ENCODE measurements around the gene SPINK7. TPM values are rescaled to one million over a fixed set of nuclear protein-coding genes. Genes with fewer than 3 reads are reported as not detected.
"Not testable (repeated sequence)": the region's sequence is repeated elsewhere in the genome, so short reads cannot be mapped to it uniquely, and the experiment has no call there.

The SPINK7 gene
- total RNA-seq, result not detected

- Mint-ChIP-seq H3K4me3 (no peak within 1 kb of the TSS), H3K27ac (no peak within 1 kb of the TSS), H3K36me3 (ENCODE audit: insufficient read depth in 2 of 2) (peaks cover 2 to 3% of the 10 kb centered on the region in 2 donors), H3K4me1 (ENCODE audit: low read depth) (no peaks in the 10 kb centered on the region), H3K9me3 (peaks cover 11 to 15% of the 10 kb centered on the region in 2 donors), H3K27me3 (ENCODE audit: low read depth) (peaks cover 9% of the 10 kb centered on the region)
- DNase-seq (no peak), ATAC-seq (replicated peaks in 1 of 2) (no peak)
Measured at GRCh38 chr5:148312153-148312552, at the start of gene SPINK7. Gene SPINK7 (plus strand): TSS chr5:148312423. CDS start chr5:148312484, 61 bp downstream.

- no peak for DNase-seq
- H3K4me3 Mint-ChIP-seq, result no peak overlapping the region
- peaks cover 0 to 1% of the 10 kb centered on the region in 2 donors for H3K9me3 Mint-ChIP-seq
- no peaks in the 10 kb centered on the region for H3K4me1 Mint-ChIP-seq (ENCODE audit: low read depth)
- no peaks in the 10 kb centered on the region for H3K27me3 Mint-ChIP-seq (ENCODE audit: low read depth)
- no peak for ATAC-seq (replicated peaks in 1 of 2)
- no peaks in the 10 kb centered on the region for H3K36me3 Mint-ChIP-seq (ENCODE audit: insufficient read depth in 2 of 2)
- H3K27ac Mint-ChIP-seq, result no peak overlapping the region
Measured at GRCh38 chr5:148267962-148268361, 44.3 kb upstream of the SPINK7 start.

- Mint-ChIP-seq H3K36me3 (ENCODE audit: insufficient read depth in 2 of 2) (no peaks in the 10 kb centered on the region), H3K9me3 (peaks cover 0 to 1% of the 10 kb centered on the region in 2 donors), H3K27ac (no peak within 1 kb of the TSS), H3K27me3 (ENCODE audit: low read depth) (no peaks in the 10 kb centered on the region), H3K4me3 (no peak within 1 kb of the TSS), H3K4me1 (ENCODE audit: low read depth) (no peaks in the 10 kb centered on the region)
- no peak for ATAC-seq (replicated peaks in 1 of 2)
- no peak for DNase-seq
Measured at GRCh38 chr5:148268566-148268965, 43.7 kb upstream of the SPINK7 start, which contains the start of gene SPINK13. Gene SPINK13 (plus strand): TSS chr5:148268794. CDS start chr5:148270073, 1,279 bp downstream.

GRCh38 chr5:148275129-148275528, 37.1 kb upstream of the SPINK7 start:
- ATAC-seq (replicated peaks in 1 of 2); DNase-seq; H3K4me1 Mint-ChIP-seq (ENCODE audit: low read depth): not testable (repeated sequence)

GRCh38 chr5:148280893-148281292, 31.3 kb upstream of the SPINK7 start:
- not testable (repeated sequence) for H3K27ac Mint-ChIP-seq; ATAC-seq (replicated peaks in 1 of 2); H3K4me3 Mint-ChIP-seq; H3K9me3 Mint-ChIP-seq; H3K4me1 Mint-ChIP-seq (ENCODE audit: low read depth)
- peaks cover 6 to 10% of the 10 kb centered on the region in 2 donors for H3K36me3 Mint-ChIP-seq (ENCODE audit: insufficient read depth in 2 of 2)
- peak; percentile 15 to 25 for DNase-seq
- H3K27me3 Mint-ChIP-seq (ENCODE audit: low read depth), result peaks cover 13% of the 10 kb centered on the region

More at GRCh38 chr5:148275129-148275528, 37.1 kb upstream of the SPINK7 start:
- not testable (repeated sequence) for H3K27ac Mint-ChIP-seq; H3K36me3 Mint-ChIP-seq (ENCODE audit: insufficient read depth in 2 of 2); H3K4me3 Mint-ChIP-seq; H3K27me3 Mint-ChIP-seq (ENCODE audit: low read depth)
- peaks cover 9 to 11% of the 10 kb centered on the region in 2 donors for H3K9me3 Mint-ChIP-seq

- peaks cover 13% of the 10 kb centered on the region for H3K27me3 Mint-ChIP-seq (ENCODE audit: low read depth)
- H3K4me3 Mint-ChIP-seq; H3K27ac Mint-ChIP-seq; DNase-seq; H3K9me3 Mint-ChIP-seq; H3K4me1 Mint-ChIP-seq (ENCODE audit: low read depth); ATAC-seq (replicated peaks in 1 of 2): not testable (repeated sequence)
- H3K36me3 Mint-ChIP-seq (ENCODE audit: insufficient read depth in 2 of 2), result peaks cover 6 to 10% of the 10 kb centered on the region in 2 donors
Measured at GRCh38 chr5:148281336-148281735, 30.9 kb upstream of the SPINK7 start.

GRCh38 chr5:148290271-148291195, 21.7 kb upstream of the SPINK7 start:
- Mint-ChIP-seq H3K4me1 (ENCODE audit: low read depth) (no peaks in the 10 kb centered on the region), H3K4me3 (no peak overlapping the region), H3K9me3 (no peaks in the 10 kb centered on the region), H3K36me3 (ENCODE audit: insufficient read depth in 2 of 2) (no peaks in the 10 kb centered on the region), H3K27me3 (ENCODE audit: low read depth) (no peaks in the 10 kb centered on the region), H3K27ac (no peak overlapping the region)
- ATAC-seq (replicated peaks in 1 of 2), result peak in 1 of 2 donors; percentile 44
- no peak for DNase-seq

GRCh38 chr5:148297731-148298130, 14.5 kb upstream of the SPINK7 start:
- ATAC-seq (replicated peaks in 1 of 2), result no peak
- no peaks in the 10 kb centered on the region for H3K4me1 Mint-ChIP-seq (ENCODE audit: low read depth)
- H3K36me3 Mint-ChIP-seq (ENCODE audit: insufficient read depth in 2 of 2), result no peaks in the 10 kb centered on the region
- H3K27ac Mint-ChIP-seq, result no peak overlapping the region
- no peak overlapping the region for H3K4me3 Mint-ChIP-seq
- no peak for DNase-seq
- H3K27me3 Mint-ChIP-seq (ENCODE audit: low read depth), result no peaks in the 10 kb centered on the region
- H3K9me3 Mint-ChIP-seq, result no peaks in the 10 kb centered on the region

GRCh38 chr5:148306446-148306845, 5.8 kb upstream of the SPINK7 start:
- no peaks in the 10 kb centered on the region for H3K4me1 Mint-ChIP-seq (ENCODE audit: low read depth)
- H3K4me3 Mint-ChIP-seq, result no peak overlapping the region
- peaks cover 2 to 3% of the 10 kb centered on the region in 2 donors for H3K36me3 Mint-ChIP-seq (ENCODE audit: insufficient read depth in 2 of 2)
- no peak for ATAC-seq (replicated peaks in 1 of 2)
- H3K27me3 Mint-ChIP-seq (ENCODE audit: low read depth), result peaks cover 9% of the 10 kb centered on the region
- H3K27ac Mint-ChIP-seq, result no peak overlapping the region
- H3K9me3 Mint-ChIP-seq, result peaks cover 10 to 15% of the 10 kb centered on the region in 2 donors
- no peak for DNase-seq

- H3K4me3 Mint-ChIP-seq, result no peak overlapping the region
- H3K36me3 Mint-ChIP-seq (ENCODE audit: insufficient read depth in 2 of 2), result peaks cover 2 to 3% of the 10 kb centered on the region in 2 donors
Measured at GRCh38 chr5:148309019-148309418, 3.2 kb upstream of the SPINK7 start.

GRCh38 chr5:148309746-148310145, 2.5 kb upstream of the SPINK7 start:
- H3K36me3 Mint-ChIP-seq (ENCODE audit: insufficient read depth in 2 of 2), result peaks cover 2 to 3% of the 10 kb centered on the region in 2 donors
- no peak for DNase-seq
- peaks cover 11 to 15% of the 10 kb centered on the region in 2 donors for H3K9me3 Mint-ChIP-seq
- H3K4me3 Mint-ChIP-seq, result no peak overlapping the region
- no peaks in the 10 kb centered on the region for H3K4me1 Mint-ChIP-seq (ENCODE audit: low read depth)
- no peak overlapping the region for H3K27ac Mint-ChIP-seq
- peaks cover 9% of the 10 kb centered on the region for H3K27me3 Mint-ChIP-seq (ENCODE audit: low read depth)
- no peak for ATAC-seq (replicated peaks in 1 of 2)

More at GRCh38 chr5:148309019-148309418, 3.2 kb upstream of the SPINK7 start:
- H3K27ac Mint-ChIP-seq, result no peak overlapping the region
- peaks cover 11 to 15% of the 10 kb centered on the region in 2 donors for H3K9me3 Mint-ChIP-seq
- ATAC-seq (replicated peaks in 1 of 2) (no peak), DNase-seq (no peak)
- peaks cover 9% of the 10 kb centered on the region for H3K27me3 Mint-ChIP-seq (ENCODE audit: low read depth)
- H3K4me1 Mint-ChIP-seq (ENCODE audit: low read depth), result no peaks in the 10 kb centered on the region

GRCh38 chr5:148311484-148311883, 739 bp upstream of the SPINK7 start:
- Mint-ChIP-seq H3K4me3 (no peak overlapping the region), H3K27ac (no peak overlapping the region), H3K9me3 (peaks cover 11 to 15% of the 10 kb centered on the region in 2 donors), H3K36me3 (ENCODE audit: insufficient read depth in 2 of 2) (peaks cover 2 to 3% of the 10 kb centered on the region in 2 donors), H3K27me3 (ENCODE audit: low read depth) (peaks cover 9% of the 10 kb centered on the region), H3K4me1 (ENCODE audit: low read depth) (no peaks in the 10 kb centered on the region)
- no peak for ATAC-seq (replicated peaks in 1 of 2)
- DNase-seq, result no peak

GRCh38 chr5:148314187-148314586, 2.0 kb downstream of the SPINK7 start:
- H3K36me3 Mint-ChIP-seq (ENCODE audit: insufficient read depth in 2 of 2), result peaks cover under 1% of the 10 kb centered on the region in 2 donors
- H3K4me3 Mint-ChIP-seq, result no peak overlapping the region
- no peak overlapping the region for H3K27ac Mint-ChIP-seq
- DNase-seq, result no peak
- ATAC-seq (replicated peaks in 1 of 2), result no peak
- H3K4me1 Mint-ChIP-seq (ENCODE audit: low read depth), result no peaks in the 10 kb centered on the region
- peaks cover 8 to 9% of the 10 kb centered on the region in 2 donors for H3K9me3 Mint-ChIP-seq
- peaks cover 6% of the 10 kb centered on the region for H3K27me3 Mint-ChIP-seq (ENCODE audit: low read depth)

All from activated T-cell treated with anti-CD3 and anti-CD28 coated beads, Interleukin-2, amount 50 U/mL, for 72 hours (primary cell).